HG03565 (cell line): ENCODE data around the gene PPP3R1.
A peak's percentile ranks its signal among the peaks of the same experiment; 100 is the strongest.

Experiments
- ATAC-seq: cut with Tn5 transposase; IDR thresholded peaks from one replicate; pipeline ENCODE4 v1.9.1; 2021; ENCODE audit warnings: mild to moderate bottlenecking, moderate library complexity; ENCODE audit not compliant: unreplicated experiment

PPP3R1 gene

GRCh38 chr2:68263632-68264031, 11.3 kb upstream of the PPP3R1 start:
- no peak for ATAC-seq

- ATAC-seq, result no peak
These were observed 6.5 kb upstream of the PPP3R1 start for GRCh38 chr2:68258851-68259250.

- ATAC-seq, result no peak
These were observed 3.7 kb upstream of the PPP3R1 start for GRCh38 chr2:68256093-68256450.

GRCh38 chr2:68253219-68254068, 1.1 kb upstream of the PPP3R1 start:
- ATAC-seq, result no peak

- ATAC-seq, result no peak
These were observed 405 bp downstream of the PPP3R1 start for GRCh38 chr2:68251855-68252399.

- ATAC-seq, result peak; percentile 50
These were observed 1.0 kb downstream of the PPP3R1 start for GRCh38 chr2:68251187-68251854.

GRCh38 chr2:68250652-68251186, 1.6 kb downstream of the PPP3R1 start:
- no peak for ATAC-seq

- no peak for ATAC-seq
These were observed 2.1 kb downstream of the PPP3R1 start for GRCh38 chr2:68250196-68250595.

GRCh38 chr2:68248806-68249205, 3.5 kb downstream of the PPP3R1 start:
- ATAC-seq, result no peak

GRCh38 chr2:68248361-68248760, 4.0 kb downstream of the PPP3R1 start:
- ATAC-seq, result no peak

GRCh38 chr2:68246396-68246795, 5.9 kb downstream of the PPP3R1 start:
- ATAC-seq, result no peak

- ATAC-seq, result no peak
These were observed 6.7 kb downstream of the PPP3R1 start for GRCh38 chr2:68245672-68246071.

- ATAC-seq, result no peak
These were observed 7.3 kb downstream of the PPP3R1 start for GRCh38 chr2:68245066-68245465.

- no peak for ATAC-seq
These were observed 7.9 kb downstream of the PPP3R1 start for GRCh38 chr2:68244456-68244855.

GRCh38 chr2:68241732-68242131, 10.6 kb downstream of the PPP3R1 start:
- ATAC-seq, result no peak

- ATAC-seq, result no peak
These were observed 11.9 kb downstream of the PPP3R1 start for GRCh38 chr2:68240446-68240845.

GRCh38 chr2:68238955-68239822, 13.1 kb downstream of the PPP3R1 start:
- ATAC-seq, result no peak

- ATAC-seq, result no peak
These were observed 14.3 kb downstream of the PPP3R1 start for GRCh38 chr2:68237976-68238580.

GRCh38 chr2:68237404-68237803, 14.9 kb downstream of the PPP3R1 start:
- no peak for ATAC-seq

- ATAC-seq, result no peak
These were observed 15.5 kb downstream of the PPP3R1 start for GRCh38 chr2:68236876-68237275.
